ENCODE measurements around the gene KDM4B. TPM values are rescaled to one million over a fixed set of nuclear protein-coding genes. Genes with fewer than 3 reads are reported as not detected.

KDM4B gene
- total and polyA plus RNA-seq, 7 donors = 7.2 to 46.5 (median 21.4) TPM

- intact Hi-C loops (cut with DNase I) = no loop called here
- TF ChIP-seq EP300 (IDR thresholded peaks at IDR 0.05) = no peak
- no peaks in the 10 kb centered on the region for H3K4me1 ChIP-seq
- H3K27ac ChIP-seq = no peak overlapping the region
- no peak overlapping the region for H3K4me3 ChIP-seq
- no peak for DNase-seq
- 92 to 93% methylated on average over 36 of the region's 36 CpGs for WGBS, 2 donors
- H3K27me3 ChIP-seq = no peaks in the 10 kb centered on the region
- H3K36me3 ChIP-seq = peaks cover 4 to 74% (median 23%) of the 10 kb centered on the region in 4 donors
- no peaks in the 10 kb centered on the region for H3K9me3 ChIP-seq
These were observed 181.3 kb downstream of the KDM4B start for GRCh38 chr19:5149932-5150901.

- intact Hi-C loops (cut with DNase I) = no loop called here
- Histone ChIP-seq H3K4me3 (no peak overlapping the region), H3K36me3 (peaks cover 4 to 65% (median 16%) of the 10 kb centered on the region in 4 donors), H3K27me3 (no peaks in the 10 kb centered on the region), H3K4me1 (no peaks in the 10 kb centered on the region), H3K9me3 (no peaks in the 10 kb centered on the region), H3K27ac (no peak overlapping the region)
- peak; percentile 61 for DNase-seq
- 93 to 94% methylated on average over 52 of the region's 52 CpGs for WGBS, 2 donors
- no peak for TF ChIP-seq POLR2A (IDR thresholded peaks at IDR 0.05)
- no peak for TF ChIP-seq CTCF (IDR thresholded peaks at IDR 0.05)
- no peak for TF ChIP-seq POLR2AphosphoS5 (IDR thresholded peaks at IDR 0.05)
- TF ChIP-seq EP300 (IDR thresholded peaks at IDR 0.05) = no peak
These were observed 182.2 kb downstream of the KDM4B start for GRCh38 chr19:5150902-5151741.

GRCh38 chr19:5152013-5152763 is 183.3 kb downstream of the KDM4B start:
- Histone ChIP-seq H3K9me3 (no peaks in the 10 kb centered on the region), H3K27me3 (no peaks in the 10 kb centered on the region), H3K4me1 (no peaks in the 10 kb centered on the region), H3K36me3 (peaks cover 4 to 56% (median 8%) of the 10 kb centered on the region in 4 donors), H3K27ac (no peak overlapping the region), H3K4me3 (no peak overlapping the region)
- no peak for TF ChIP-seq POLR2A (IDR thresholded peaks at IDR 0.05)
- no peak for TF ChIP-seq EP300 (IDR thresholded peaks at IDR 0.05)
- no peak for TF ChIP-seq CTCF (IDR thresholded peaks at IDR 0.05)
- TF ChIP-seq POLR2AphosphoS5 (IDR thresholded peaks at IDR 0.05) = no peak
- intact Hi-C loops (cut with DNase I) = no loop called here
- DNase-seq = no peak
- 94% methylated on average over 27 of the region's 27 CpGs for WGBS, 2 donors

GRCh38 chr19:5152767-5153532 is 184.0 kb downstream of the KDM4B start:
- Histone ChIP-seq H3K36me3 (peaks cover 4 to 49% (median 7%) of the 10 kb centered on the region in 4 donors), H3K4me3 (no peak overlapping the region), H3K27ac (no peak overlapping the region), H3K9me3 (no peaks in the 10 kb centered on the region), H3K4me1 (no peaks in the 10 kb centered on the region), H3K27me3 (no peaks in the 10 kb centered on the region)
- intact Hi-C loops (cut with DNase I) = no loop called here
- TF ChIP-seq CTCF (IDR thresholded peaks at IDR 0.05) = no peak
- no peak for TF ChIP-seq POLR2AphosphoS5 (IDR thresholded peaks at IDR 0.05)
- TF ChIP-seq POLR2A (IDR thresholded peaks at IDR 0.05) = no peak
- no peak for TF ChIP-seq EP300 (IDR thresholded peaks at IDR 0.05)
- no peak for DNase-seq
- 91 to 92% methylated on average over 24 of the region's 24 CpGs for WGBS, 2 donors
